A549 (cell line): ENCODE results near the gene TMEM125.

Source experiments
- KDM5A ChIP-seq: fragments of 200-600 bp; sonication (generic); IDR thresholded peaks from 2 replicates; pipeline ENCODE4 v1.6.1; 2016; ENCODE audit warnings: antibody characterized with exemption, mild to moderate bottlenecking
- NR3C1 ChIP-seq: fragments of >200 bp; sonication (Bioruptor Twin); formaldehyde crosslinking; IDR thresholded peaks from 3 replicates; pipeline ENCODE4 v1.6.1; 2017

- TF ChIP-seq NR3C1 (no peak), KDM5A (no peak)
Measured at GRCh38 chr1:43243299-43243698, 26.5 kb upstream of the TMEM125 start.
